ENCODE results near the gene LYPLAL1. TPM values are rescaled to one million over a fixed set of nuclear protein-coding genes. Genes with fewer than 3 reads are reported as not detected.
A peak's percentile ranks its signal among the peaks of the same experiment; 100 is the strongest.

Gene LYPLAL1
- total and polyA plus RNA-seq, 9 of the 15 experiments (the other 6 are each of a cell fraction or from before 2014, with no cell fraction given): 14.9 to 179 (median 46.3) TPM

DNA sequence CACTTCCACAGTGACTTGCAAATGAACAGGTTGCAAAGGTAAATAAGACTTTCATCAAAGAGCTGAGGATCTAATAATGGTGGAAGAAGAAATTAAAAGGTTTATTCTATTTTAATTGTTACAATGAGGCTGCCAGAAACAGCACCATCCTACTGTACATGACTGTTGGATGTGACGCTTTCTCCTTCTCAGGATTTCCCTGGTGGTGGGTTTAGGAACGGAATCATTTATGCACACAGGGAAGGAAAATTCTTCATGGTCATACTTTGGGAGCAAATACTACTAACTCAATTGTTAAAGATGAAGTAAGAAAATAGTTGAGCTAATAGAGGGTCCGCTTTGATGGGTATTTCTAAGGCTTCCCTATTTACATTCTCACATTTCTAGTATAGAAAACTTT, 22.2 kb upstream of the LYPLAL1 start (continued):
- TF ChIP-seq CBX3 (IDR thresholded peaks at IDR 0.05; ENCODE audit: borderline replicate concordance in 1 of 2, low read length in 2 of 2): no peak
- no peak for TF ChIP-seq PRPF4 (IDR thresholded peaks at IDR 0.05; ENCODE audit: insufficient read depth, low read depth, low read length, poor library complexity, severe bottlenecking)

DNA sequence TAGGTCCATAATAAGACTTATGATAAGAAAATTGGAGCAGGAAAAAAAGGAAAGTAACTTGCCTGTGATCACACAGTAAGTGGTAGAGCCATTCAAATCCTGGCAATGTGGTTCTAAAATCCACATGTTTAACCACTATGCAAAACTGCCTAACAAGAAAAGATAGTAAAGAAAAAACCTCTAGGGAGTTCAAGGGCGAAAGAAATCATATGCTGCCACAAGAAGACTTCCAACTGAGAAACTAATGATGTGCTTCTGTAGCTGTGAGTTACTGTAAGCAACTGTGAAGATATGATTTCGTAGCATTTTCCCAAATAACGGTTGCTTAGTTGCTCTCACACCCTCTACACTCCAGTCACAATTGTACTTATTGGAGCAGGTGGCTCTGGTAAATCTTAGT, 20.9 kb upstream of the LYPLAL1 start:
- H2AFZ ChIP-seq (ENCODE audit: low read depth, low read length): peak overlapping the region; percentile 69
- CTCF ChIA-PET (ENCODE audit: low intra/inter-chr PET ratio): no interaction called here

More for the DNA sequence above, 20.9 kb upstream of the LYPLAL1 start:
- BruUV-seq (replicated peaks): no TSS peak
- TF ChIP-seq BHLHE40 (IDR thresholded peaks at IDR 0.05; ENCODE audit: low read length) (no peak), SLC30A9 (CRISPR knock-in tag; IDR thresholded peaks at IDR 0.05) (no peak), SP2 (IDR thresholded peaks at IDR 0.05; ENCODE audit: extremely low read depth, low read depth, low read length, poor library complexity, severe bottlenecking) (no peak), FOSL1 (tag; conservative IDR thresholded peaks at IDR 0.05) (no peak), MEIS2 (IDR thresholded peaks at IDR 0.05; ENCODE audit: partially characterized antibody) (peak; percentile 8)
- TF ChIP-seq, protein P1, sequence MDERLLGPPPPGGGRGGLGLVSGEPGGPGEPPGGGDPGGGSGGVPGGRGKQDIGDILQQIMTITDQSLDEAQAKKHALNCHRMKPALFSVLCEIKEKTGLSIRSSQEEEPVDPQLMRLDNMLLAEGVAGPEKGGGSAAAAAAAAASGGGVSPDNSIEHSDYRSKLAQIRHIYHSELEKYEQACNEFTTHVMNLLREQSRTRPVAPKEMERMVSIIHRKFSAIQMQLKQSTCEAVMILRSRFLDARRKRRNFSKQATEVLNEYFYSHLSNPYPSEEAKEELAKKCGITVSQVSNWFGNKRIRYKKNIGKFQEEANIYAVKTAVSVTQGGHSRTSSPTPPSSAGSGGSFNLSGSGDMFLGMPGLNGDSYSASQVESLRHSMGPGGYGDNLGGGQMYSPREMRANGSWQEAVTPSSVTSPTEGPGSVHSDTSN (CRISPR knock-in tag; IDR thresholded peaks at IDR 0.05; ENCODE audit: low read depth): no peak
- TF ChIP-seq, protein P1 (tag; conservative IDR thresholded peaks at IDR 0.05; ENCODE audit: low read depth): no peak
- H3K27ac ChIP-seq (ENCODE audit: extremely low read depth, low read depth, low read length): no peak overlapping the region
- H3K9ac ChIP-seq (ENCODE audit: insufficient read depth in 1 of 2, low read depth in 2 of 2, low read length in 2 of 2): no peak overlapping the region
- H4K20me1 ChIP-seq (replicated peaks; ENCODE audit: control insufficient read depth, insufficient read depth, low read length): no peaks in the 10 kb centered on the region
- H3K9me3 ChIP-seq (replicated peaks; ENCODE audit: control insufficient read depth, insufficient read depth, low read depth, low read length): no peaks in the 10 kb centered on the region
- H3K36me3 ChIP-seq (ENCODE audit: control insufficient read depth, insufficient read depth, low read length): no peaks in the 10 kb centered on the region
- POLR2A ChIA-PET: interaction anchor here (0.8 to 2.0 kb wide), 3 partner anchors 9 to 13 kb away, joined by 3 to 4 read pairs (median 3); no protein-coding TSS in a partner anchor
- intact Hi-C loops (cut with micrococcal nuclease) (no loop called here), in situ Hi-C loops (cut with MboI) (no loop called here)
- no peaks in the 10 kb centered on the region for H3K27me3 ChIP-seq (ENCODE audit: control insufficient read depth in 2 of 2, insufficient read depth in 2 of 2, low read length in 2 of 2)
- no peaks in the 10 kb centered on the region for H3K9me1 ChIP-seq (ENCODE audit: control insufficient read depth, insufficient read depth, low read length)
- peaks cover 0 to 22% of the 10 kb centered on the region in 2 experiments; a peak in 3 of 5 replicates for H3K4me1 ChIP-seq (replicated peaks in 1 of 2; ENCODE audit: control insufficient read depth in 2 of 2, insufficient read depth in 2 of 2, low read length in 2 of 2)
- no peaks in the 10 kb centered on the region for H3K79me2 ChIP-seq (ENCODE audit: control insufficient read depth, insufficient read depth, low read length)
- no peak overlapping the region for H3K4me2 ChIP-seq (ENCODE audit: insufficient read depth, low read length)
- WGBS (ENCODE audit: insufficient coverage, low coverage, missing lambda C conversion rate): 43% methylated on average over 3 of the region's 3 CpGs
- ATAC-seq (peak; percentile 4; the same call in 1 of the 3 replicates), FAIRE-seq (no peak), DNase-seq (ENCODE audit: extremely low read depth in 1 of 4, low spot score in 3 of 4) (no peak)
- no peak overlapping the region for H3K4me3 ChIP-seq
